HFFc6 (cell line): ENCODE results near the gene TSC2. TPM values are rescaled to one million over a fixed set of nuclear protein-coding genes. Genes with fewer than 3 reads are reported as not detected.

Experiments
- DNase-seq: peaks from one replicate; pipeline ENCODE4 v3.0.0-alpha.2; 2018
- H3K27ac Mint-ChIP-seq: 2 replicates; pipeline ENCODE4 v1.8.0; 2020; ENCODE audit warnings: mild to moderate bottlenecking, mixed read lengths
- H3K27me3 Mint-ChIP-seq: 2 replicates; pipeline ENCODE4 v1.8.0; 2021; ENCODE audit warnings: mild to moderate bottlenecking, moderate library complexity, mixed read lengths; ENCODE audit not compliant: insufficient read depth
- H3K36me3 Mint-ChIP-seq: 2 replicates; pipeline ENCODE4 v1.8.0; 2021; ENCODE audit warnings: low read depth, mixed read lengths
- H3K4me1 Mint-ChIP-seq: 2 replicates; pipeline ENCODE4 v1.8.0; 2020; ENCODE audit warnings: low read depth, mixed read lengths
- H3K4me3 Mint-ChIP-seq: 2 replicates; pipeline ENCODE4 v1.8.0; 2020; ENCODE audit warnings: mild to moderate bottlenecking, moderate library complexity, mixed read lengths
- H3K9me3 Mint-ChIP-seq: 2 replicates; pipeline ENCODE4 v1.8.0; 2020; ENCODE audit warnings: mild to moderate bottlenecking, mixed read lengths
- CTCF ChIP-seq: fragments of 200-600 bp; sonication (generic); IDR thresholded peaks from 2 replicates; pipeline ENCODE4 v1.5.0; 2021; ENCODE audit warnings: antibody characterized with exemption, mild to moderate bottlenecking
- total RNA-seq, 6 experiments: library from RNA; stranded (reverse); fragmentation: NEBNext Ultra II Directional; extraction: Animal tissue kit (Norgen Biotek cat#: 25700); gene quantifications; 2 replicates in 1 of 6; 3 replicates in 5 of 6; pipeline ENCODE4 v1.2.3, GENCODE V29; 2021

Gene TSC2
- total RNA-seq, 6 experiments from 2014 or later, result 72.0 to 88.3 (median 83.2) TPM

DNA sequence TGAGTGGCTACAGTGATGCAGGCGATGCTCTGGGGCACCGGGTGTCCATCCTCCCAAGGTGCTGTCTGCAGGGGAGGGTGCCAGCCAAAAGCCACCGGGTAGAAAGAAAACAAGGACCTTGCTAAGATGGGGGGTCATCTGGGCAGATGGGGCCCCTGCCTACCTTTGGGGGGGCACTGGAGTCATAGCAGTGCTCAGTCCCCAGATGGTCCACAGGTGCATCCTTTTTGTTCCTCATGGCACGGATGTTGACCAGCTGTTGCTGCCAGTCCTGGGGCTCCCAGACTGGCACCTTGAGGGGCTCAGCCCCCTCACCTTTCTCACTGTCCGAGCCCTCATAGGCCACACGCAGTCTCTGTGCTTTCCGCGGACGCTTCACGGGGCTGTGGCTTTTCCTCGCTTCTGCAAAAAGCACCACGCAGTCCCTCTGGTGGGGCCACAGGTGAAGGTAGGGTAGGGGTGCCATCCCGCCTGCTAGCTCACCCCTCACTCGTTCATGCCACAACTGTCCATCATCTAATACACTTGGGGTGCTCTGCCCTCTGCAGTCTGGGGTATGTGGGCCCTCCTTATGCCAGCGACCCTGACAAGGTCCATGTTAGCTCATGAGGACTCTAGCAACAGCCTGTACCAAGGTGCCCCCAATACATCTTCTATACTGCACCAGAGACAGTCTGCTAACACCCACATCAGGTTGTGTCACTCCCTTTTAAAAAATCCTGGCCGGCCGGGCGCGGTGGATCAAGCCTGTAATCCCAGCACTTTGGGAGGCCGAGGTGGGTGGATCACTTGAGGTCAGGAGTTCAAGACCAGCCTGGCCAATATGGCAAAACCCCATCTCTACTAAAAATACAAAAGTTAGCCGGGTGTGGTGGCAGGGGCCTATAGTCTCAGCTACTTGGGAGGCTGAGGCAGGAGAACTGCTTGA is 1.6 kb upstream of the TSC2 start:
- no peak for TF ChIP-seq CTCF
- no peaks in the 10 kb centered on the region; the same call in none of the 2 replicates for H3K27me3 Mint-ChIP-seq
- H3K27ac Mint-ChIP-seq, result peak overlapping the region; percentile 55; the same call in 1 of the 2 replicates
- no peak for DNase-seq
- peak overlapping the region; percentile 96 for H3K4me3 Mint-ChIP-seq
- H3K9me3 Mint-ChIP-seq, result no peaks in the 10 kb centered on the region
- H3K36me3 Mint-ChIP-seq, result no peaks in the 10 kb centered on the region
- H3K4me1 Mint-ChIP-seq, result peaks cover 26% of the 10 kb centered on the region

GRCh38 chr16:2046893-2047329 is 874 bp upstream of the TSC2 start:
- peak overlapping the region; percentile 55 for H3K27ac Mint-ChIP-seq
- peak overlapping the region; percentile 96 for H3K4me3 Mint-ChIP-seq
- no peak for TF ChIP-seq CTCF
- no peaks in the 10 kb centered on the region; the same call in 1 of the 2 replicates for H3K36me3 Mint-ChIP-seq
- no peaks in the 10 kb centered on the region for H3K9me3 Mint-ChIP-seq
- H3K4me1 Mint-ChIP-seq, result peaks cover 26% of the 10 kb centered on the region
- no peak for DNase-seq
- no peaks in the 10 kb centered on the region; the same call in 1 of the 2 replicates for H3K27me3 Mint-ChIP-seq

- TF ChIP-seq CTCF, result no peak
- H3K27me3 Mint-ChIP-seq, result no peaks in the 10 kb centered on the region; the same call in 1 of the 2 replicates
- H3K4me3 Mint-ChIP-seq, result peak overlapping the region; percentile 96
- DNase-seq, result no peak
- H3K9me3 Mint-ChIP-seq, result no peaks in the 10 kb centered on the region
- H3K27ac Mint-ChIP-seq, result peak overlapping the region; percentile 67
- H3K36me3 Mint-ChIP-seq, result no peaks in the 10 kb centered on the region; the same call in 1 of the 2 replicates
- peaks cover 26% of the 10 kb centered on the region for H3K4me1 Mint-ChIP-seq
Observed at GRCh38 chr16:2048116-2048543, 345 bp downstream of the TSC2 start.

DNA sequence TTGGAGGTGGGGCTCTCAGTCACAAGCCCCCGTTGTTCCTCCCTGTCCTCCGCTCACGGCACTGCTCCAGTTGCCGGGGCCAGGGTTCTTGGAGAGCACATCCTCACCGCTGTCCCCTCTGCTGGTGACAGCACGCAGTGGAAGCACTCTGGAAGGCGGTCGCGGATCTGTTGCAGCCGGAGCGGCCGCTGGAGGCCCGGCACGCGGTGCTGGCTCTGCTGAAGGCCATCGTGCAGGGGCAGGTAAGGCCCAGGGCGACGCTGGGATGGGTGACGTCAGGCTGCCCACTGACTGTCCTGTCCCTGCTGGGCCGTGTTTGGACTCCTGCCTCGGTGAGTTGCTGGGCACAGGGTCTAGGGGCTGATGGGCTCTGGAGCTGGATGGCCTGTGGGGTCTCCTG is 5.4 kb downstream of the TSC2 start:
- no peak overlapping the region for H3K4me3 Mint-ChIP-seq
- TF ChIP-seq CTCF, result no peak
- H3K9me3 Mint-ChIP-seq, result no peaks in the 10 kb centered on the region
- H3K4me1 Mint-ChIP-seq, result peaks cover 8% of the 10 kb centered on the region
- H3K27ac Mint-ChIP-seq, result no peak overlapping the region
- no peaks in the 10 kb centered on the region for H3K27me3 Mint-ChIP-seq
- no peak for DNase-seq
- no peaks in the 10 kb centered on the region; the same call in 1 of the 2 replicates for H3K36me3 Mint-ChIP-seq

DNA sequence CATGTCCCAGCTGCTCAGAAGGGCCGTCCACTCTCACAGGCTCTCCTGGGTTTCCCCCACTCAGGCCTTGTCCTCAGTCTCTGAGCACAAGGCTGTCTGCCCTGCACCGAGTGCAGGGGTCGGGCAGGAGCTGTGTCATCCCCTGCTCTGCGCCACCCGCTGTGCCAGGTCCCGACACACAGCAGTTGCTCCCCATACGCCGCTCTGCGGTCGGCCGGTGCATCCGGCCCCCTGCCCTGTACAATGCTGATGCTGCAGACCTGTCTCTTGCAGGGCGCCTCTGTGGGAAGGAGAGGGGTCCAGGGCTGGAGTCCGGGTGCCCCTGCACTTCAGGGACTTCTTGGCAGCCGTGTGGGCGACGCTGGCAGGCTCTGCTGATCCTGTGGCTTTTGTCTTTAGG is 6.1 kb downstream of the TSC2 start:
- H3K27ac Mint-ChIP-seq, result no peak overlapping the region
- DNase-seq, result no peak
- no peaks in the 10 kb centered on the region for H3K27me3 Mint-ChIP-seq
- H3K36me3 Mint-ChIP-seq, result no peaks in the 10 kb centered on the region; the same call in 1 of the 2 replicates
- no peak for TF ChIP-seq CTCF
- H3K4me3 Mint-ChIP-seq, result no peak overlapping the region
- peaks cover 2% of the 10 kb centered on the region; the same call in 1 of the 2 replicates for H3K4me1 Mint-ChIP-seq
- H3K9me3 Mint-ChIP-seq, result no peaks in the 10 kb centered on the region
